Keratinocyte (primary cell): ENCODE results near the gene ASNSD1.
"Not testable (repeated sequence)": the region's sequence is repeated elsewhere in the genome, so short reads cannot be mapped to it uniquely, and the experiment has no call there.

Experiments
- CTCF ChIP-seq, 3 experiments: IDR thresholded peaks in 1 of 3; conservative IDR thresholded peaks in 1 of 3; optimal IDR thresholded peaks in 1 of 3; 2 replicates in 2 of 3; 3 replicates in 1 of 3; pipeline versions ENCODE3 to v1.5.1; 2011; ENCODE audit warnings: low read length in 3 of 3, mild to moderate bottlenecking in 3 of 3, moderate library complexity in 2 of 3, control low read depth in 1 of 3, inconsistent platforms in 1 of 3; ENCODE audit not compliant: insufficient read depth in 2 of 3; ENCODE audit errors: extremely low read depth in 1 of 3
- EZH2 ChIP-seq: IDR thresholded peaks from one replicate; pipeline ENCODE4 v1.6.1; 2012; ENCODE audit warnings: inconsistent platforms, mild to moderate bottlenecking, low read length, moderate library complexity

GRCh38 chr2:189663319-189663718, 2.1 kb downstream of the ASNSD1 start:
- TF ChIP-seq CTCF (optimal IDR thresholded peaks at IDR 0.05 in 1 of 3, IDR thresholded peaks at IDR 0.05 in 1 of 3, conservative IDR thresholded peaks at IDR 0.05 in 1 of 3; ENCODE audit: extremely low read depth in 1 of 3, insufficient read depth in 2 of 3, low read length in 3 of 3); EZH2: not testable (repeated sequence)
